H54 (cell line): ENCODE measurements around the gene SRGAP3.

Source experiments
- DNase-seq: peaks from one replicate; pipeline ENCODE4 v3.0.0; 2011; ENCODE audit warnings: low spot score, mixed read lengths; ENCODE audit not compliant: insufficient read length
- FAIRE-seq: peaks from 3 replicates; lab custom pipeline; 2011; peaks lifted over from hg19 to GRCh38; lab: Jason Lieb, UNC
- POLR2A ChIP-seq: IDR thresholded peaks from 2 replicates; pipeline ENCODE4 v1.6.1; 2011; ENCODE audit warnings: low read depth, mild to moderate bottlenecking, low read length

SRGAP3 gene

DNA sequence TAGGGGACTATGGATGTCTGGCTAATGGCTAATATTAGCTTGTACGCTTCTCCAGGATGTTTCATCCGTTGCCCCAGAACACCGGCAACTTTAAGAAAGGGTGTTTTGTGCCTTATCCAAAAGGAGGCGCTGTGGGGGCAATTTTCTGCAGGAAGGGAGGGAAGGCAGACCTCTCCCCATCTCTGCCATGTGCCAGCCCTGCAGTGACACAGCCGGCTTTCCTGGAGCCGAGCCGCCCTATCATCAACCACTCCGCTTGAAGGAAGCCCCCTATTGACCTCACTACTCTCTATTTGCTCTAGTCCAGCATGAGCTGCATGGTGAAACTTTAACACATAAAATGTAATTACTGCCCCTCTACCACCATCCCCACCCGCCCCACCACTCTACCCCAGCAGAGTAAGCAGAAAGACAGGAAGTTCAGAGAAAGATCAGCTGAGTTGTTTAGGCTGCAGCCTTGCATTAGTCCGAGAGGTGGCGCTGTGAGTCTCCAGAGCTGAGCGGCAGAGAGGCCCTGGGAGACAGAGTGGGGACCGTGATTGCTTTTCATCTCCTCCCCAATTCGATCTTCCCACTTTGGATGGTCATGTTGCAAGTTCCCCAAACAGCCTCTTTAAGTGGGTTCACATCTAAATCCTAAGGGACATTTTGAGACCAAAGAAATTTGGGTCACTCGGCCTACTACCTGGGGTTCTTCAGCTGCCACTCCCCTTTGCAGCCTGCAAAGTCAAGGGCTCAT, 261.6 kb downstream of the SRGAP3 start:
- peak; percentile 90 for DNase-seq
- TF ChIP-seq POLR2A = no peak
- FAIRE-seq = no peak

GRCh38 chr3:8987226-8987625, 262.2 kb downstream of the SRGAP3 start:
- FAIRE-seq (no peak), DNase-seq (no peak)
- TF ChIP-seq POLR2A = no peak

- no peak for FAIRE-seq
Measured at GRCh38 chr3:8986741-8987140, 262.7 kb downstream of the SRGAP3 start.

GRCh38 chr3:8985876-8986275, 263.6 kb downstream of the SRGAP3 start:
- no peak for TF ChIP-seq POLR2A
- DNase-seq = no peak
- FAIRE-seq = no peak

More at GRCh38 chr3:8986741-8987140, 262.7 kb downstream of the SRGAP3 start:
- DNase-seq = no peak
- no peak for TF ChIP-seq POLR2A

- DNase-seq (no peak), FAIRE-seq (no peak)
- no peak for TF ChIP-seq POLR2A
Measured at GRCh38 chr3:8985411-8985831, 264.0 kb downstream of the SRGAP3 start.

DNA sequence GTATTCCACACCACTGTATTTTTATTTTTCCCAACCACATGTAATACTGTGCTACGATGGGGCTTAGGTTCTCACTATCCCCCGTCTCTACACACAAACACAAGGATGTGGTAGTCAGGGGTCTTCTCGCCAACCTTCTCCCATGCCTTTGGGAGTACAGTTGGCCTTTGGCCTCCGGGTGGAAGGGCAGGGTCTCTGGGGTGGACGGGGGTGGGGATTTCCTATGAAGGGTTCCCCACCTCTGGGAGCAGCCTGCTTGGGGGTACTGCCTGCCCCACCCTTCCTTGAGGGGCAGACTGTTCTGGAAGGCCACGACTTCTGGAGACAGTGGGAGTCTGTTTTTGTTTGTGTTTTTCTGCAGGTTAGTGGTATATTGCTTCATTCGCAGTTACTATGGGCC, 264.9 kb downstream of the SRGAP3 start:
- no peak for TF ChIP-seq POLR2A

DNA sequence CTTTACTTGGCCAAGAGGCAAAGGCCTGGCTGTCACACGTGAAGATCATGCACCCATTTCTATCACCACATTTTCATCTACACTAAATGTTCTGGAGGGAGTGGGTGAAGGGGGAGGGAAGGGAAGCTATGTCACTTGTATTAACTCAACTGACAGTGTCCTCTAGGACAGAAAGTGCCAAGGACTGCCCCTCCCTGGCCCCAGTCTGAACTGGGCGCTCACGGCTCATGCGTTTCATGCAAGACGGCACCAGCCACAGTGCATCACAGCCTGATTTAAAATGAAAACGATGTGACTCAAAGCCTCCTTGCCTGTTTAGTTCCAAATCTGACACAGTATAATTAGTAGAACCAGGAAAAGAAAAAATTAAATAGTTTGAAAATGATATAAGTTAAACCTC, 265.4 kb downstream of the SRGAP3 start:
- no peak for DNase-seq
- no peak for TF ChIP-seq POLR2A
- FAIRE-seq = no peak

More for the DNA sequence above, 264.9 kb downstream of the SRGAP3 start:
- FAIRE-seq = no peak
- no peak for DNase-seq

- DNase-seq (no peak), FAIRE-seq (no peak)
- TF ChIP-seq POLR2A = no peak
Measured at GRCh38 chr3:8983591-8983990, 265.9 kb downstream of the SRGAP3 start.

DNA sequence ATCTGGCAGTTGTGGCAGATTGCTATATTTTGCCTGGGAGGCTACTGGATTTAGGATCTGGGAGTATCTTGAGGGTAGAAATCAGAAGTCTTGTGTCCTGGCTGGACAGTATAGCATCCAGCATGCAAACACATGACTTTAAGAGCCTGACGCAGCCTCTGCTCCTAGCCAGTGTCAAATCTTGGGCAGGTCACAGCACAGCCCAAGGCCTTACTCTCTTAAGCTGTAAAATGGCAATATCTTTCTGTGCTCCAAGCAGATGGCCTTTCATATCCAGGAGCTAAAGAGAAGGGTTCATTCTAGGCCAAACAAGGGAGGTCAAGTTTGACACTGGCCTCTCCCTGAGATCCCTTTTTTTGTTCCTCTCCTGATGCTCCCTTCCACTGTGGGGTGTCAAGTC, 266.4 kb downstream of the SRGAP3 start:
- no peak for TF ChIP-seq POLR2A
- DNase-seq (no peak), FAIRE-seq (no peak)

DNA sequence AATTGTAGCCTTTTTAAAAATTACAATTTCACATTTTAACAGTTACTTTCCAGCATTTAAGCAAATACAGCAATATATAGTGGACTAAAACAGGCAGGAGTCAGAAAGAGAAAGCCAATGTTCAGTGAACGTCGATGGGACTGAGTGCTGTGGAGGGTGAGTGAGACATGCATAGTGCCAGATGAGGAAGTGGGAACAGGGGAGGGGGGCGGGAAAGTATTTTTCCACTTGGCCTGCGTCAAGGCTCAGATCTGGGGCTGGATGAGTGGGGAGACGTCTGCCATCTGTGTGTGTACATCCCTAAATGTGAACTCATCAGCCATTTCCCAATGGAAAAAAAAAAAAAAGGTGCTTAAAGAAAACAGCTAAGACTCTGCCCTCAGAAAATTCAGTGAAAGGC, 266.9 kb downstream of the SRGAP3 start:
- FAIRE-seq (no peak), DNase-seq (no peak)
- TF ChIP-seq POLR2A = no peak

- no peak for FAIRE-seq
Measured at GRCh38 chr3:8981700-8982099, 267.7 kb downstream of the SRGAP3 start.

DNA sequence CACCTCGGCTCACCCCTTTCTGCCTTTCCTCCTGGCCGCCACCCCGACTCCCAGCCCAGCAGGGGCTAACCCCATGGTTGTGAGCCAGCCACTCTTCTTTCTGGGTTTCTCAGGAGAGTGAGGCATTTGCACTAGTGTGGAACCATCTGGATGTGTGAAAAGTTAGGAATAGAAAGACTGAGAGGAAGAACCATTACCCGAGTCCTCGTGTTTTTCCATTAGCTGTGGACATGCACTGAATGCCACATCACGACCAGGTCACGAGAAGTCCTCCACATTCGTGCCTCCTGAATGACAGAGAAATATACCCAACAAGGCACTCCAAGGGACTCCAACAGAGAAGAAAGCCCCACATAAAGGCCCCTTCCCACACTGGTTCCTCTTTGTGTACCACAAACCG, 268.1 kb downstream of the SRGAP3 start:
- no peak for TF ChIP-seq POLR2A
- FAIRE-seq = no peak
- no peak for DNase-seq

More at GRCh38 chr3:8981700-8982099, 267.7 kb downstream of the SRGAP3 start:
- TF ChIP-seq POLR2A = no peak
- no peak for DNase-seq

DNA sequence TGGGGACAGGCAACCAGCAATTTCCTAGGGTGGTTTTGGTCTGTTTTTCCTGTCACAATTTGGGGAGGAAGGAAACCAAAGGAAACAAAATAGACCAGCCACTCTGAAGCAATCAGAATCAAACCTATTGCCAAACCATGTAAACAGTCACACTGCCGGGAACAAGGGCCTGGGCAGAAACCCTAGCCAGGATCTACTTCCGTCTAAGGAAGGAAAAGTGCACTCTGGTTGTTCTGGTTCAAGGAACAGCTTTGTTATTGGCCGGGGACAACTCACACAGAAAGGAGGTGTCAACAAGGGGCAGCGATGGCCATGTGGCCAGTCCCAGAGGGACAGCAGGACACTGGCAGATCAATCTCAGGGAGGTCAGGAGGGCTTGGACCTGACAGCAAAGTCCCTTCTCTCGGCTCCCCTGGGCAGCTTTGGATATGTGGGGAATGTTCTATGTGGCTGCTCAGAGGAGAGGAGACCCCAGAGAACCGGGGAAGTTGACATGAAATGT, 268.6 kb downstream of the SRGAP3 start:
- no peak for TF ChIP-seq POLR2A
- FAIRE-seq (no peak), DNase-seq (no peak)

DNA sequence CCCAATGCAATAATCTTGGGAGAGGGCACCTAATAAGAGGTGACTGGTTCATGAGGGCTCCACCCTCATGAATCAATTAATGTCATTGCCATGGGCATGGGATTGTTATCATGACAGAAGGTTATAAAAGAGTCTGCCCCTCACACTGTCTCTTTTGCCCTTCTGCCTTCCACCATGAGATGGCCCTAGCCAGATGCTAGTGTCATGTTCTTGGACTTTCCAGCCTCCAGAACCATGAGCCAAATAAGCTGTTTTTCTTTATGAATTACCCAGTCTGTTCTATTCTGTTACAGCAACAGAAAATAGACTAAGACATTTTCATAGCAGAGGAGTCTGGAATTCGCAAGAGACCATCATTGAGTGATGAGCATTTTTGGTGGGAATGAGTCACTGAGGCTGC, 270.2 kb downstream of the SRGAP3 start:
- DNase-seq = no peak
- no peak for TF ChIP-seq POLR2A
- no peak for FAIRE-seq

GRCh38 chr3:8978551-8978950, 270.9 kb downstream of the SRGAP3 start:
- no peak for TF ChIP-seq POLR2A
- DNase-seq = no peak
- FAIRE-seq = no peak
